ENCODE results near the gene HNRNPH2. TPM values are rescaled to one million over a fixed set of nuclear protein-coding genes. Genes with fewer than 3 reads are reported as not detected.

Gene HNRNPH2
- total RNA-seq, 3 donors from 2014 or later: 43.6 to 65.0 (median 60.7) TPM

DNA sequence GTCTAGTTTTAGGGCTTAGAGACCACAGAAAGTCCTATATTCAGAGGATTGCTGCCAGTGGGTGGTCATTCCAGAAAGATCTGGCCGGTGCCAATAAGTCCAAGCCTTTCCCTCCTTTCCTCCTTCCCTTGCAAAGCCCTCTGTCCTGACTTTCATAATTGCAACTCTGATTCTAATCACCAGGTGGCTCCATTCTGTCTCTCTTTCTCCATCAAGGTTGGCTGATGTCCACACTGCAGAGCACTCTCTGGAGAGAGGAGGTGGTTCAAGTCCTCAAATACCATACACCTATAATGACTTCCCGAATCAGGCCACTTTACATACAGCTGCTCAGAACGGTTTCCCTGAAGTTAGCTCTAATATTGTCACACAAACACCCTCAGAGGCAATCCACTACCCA lies 54.9 kb downstream of the HNRNPH2 start:
- TF ChIP-seq, protein P1, sequence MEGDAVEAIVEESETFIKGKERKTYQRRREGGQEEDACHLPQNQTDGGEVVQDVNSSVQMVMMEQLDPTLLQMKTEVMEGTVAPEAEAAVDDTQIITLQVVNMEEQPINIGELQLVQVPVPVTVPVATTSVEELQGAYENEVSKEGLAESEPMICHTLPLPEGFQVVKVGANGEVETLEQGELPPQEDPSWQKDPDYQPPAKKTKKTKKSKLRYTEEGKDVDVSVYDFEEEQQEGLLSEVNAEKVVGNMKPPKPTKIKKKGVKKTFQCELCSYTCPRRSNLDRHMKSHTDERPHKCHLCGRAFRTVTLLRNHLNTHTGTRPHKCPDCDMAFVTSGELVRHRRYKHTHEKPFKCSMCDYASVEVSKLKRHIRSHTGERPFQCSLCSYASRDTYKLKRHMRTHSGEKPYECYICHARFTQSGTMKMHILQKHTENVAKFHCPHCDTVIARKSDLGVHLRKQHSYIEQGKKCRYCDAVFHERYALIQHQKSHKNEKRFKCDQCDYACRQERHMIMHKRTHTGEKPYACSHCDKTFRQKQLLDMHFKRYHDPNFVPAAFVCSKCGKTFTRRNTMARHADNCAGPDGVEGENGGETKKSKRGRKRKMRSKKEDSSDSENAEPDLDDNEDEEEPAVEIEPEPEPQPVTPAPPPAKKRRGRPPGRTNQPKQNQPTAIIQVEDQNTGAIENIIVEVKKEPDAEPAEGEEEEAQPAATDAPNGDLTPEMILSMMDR (IDR thresholded peaks at IDR 0.05): no peak
- H3K9me3 ChIP-seq: no peaks in the 10 kb centered on the region
- intact Hi-C loops (cut with DNase I, micrococcal nuclease): no loop called here
- ATAC-seq (peak; percentile 58), DNase-seq (peak in 1 of 3 donors; percentile 7)
- no peaks in the 10 kb centered on the region for H3K4me1 ChIP-seq (ENCODE audit: low read depth)
- H3K4me3 ChIP-seq: no peak overlapping the region
- H3K36me3 ChIP-seq (ENCODE audit: low read depth): no peaks in the 10 kb centered on the region

Other genes starting within 250 kb of the HNRNPH2 start
- 1 to 10 TPM in 1 of 3 donors, under 1 TPM in 2; 0.23 to 6.0 (median 0.70) TPM for gene DRP2, start 188.4 kb upstream of the HNRNPH2 start, total RNA-seq
- gene TAF7L, start 116.9 kb upstream of the HNRNPH2 start, total RNA-seq: under 1 TPM in 2 of 3 donors, not detected in 1; 0.29 to 0.41 TPM
- 10 to 100 TPM; 13.6 to 17.7 (median 13.9) TPM for gene TIMM8A, start 59.5 kb upstream of the HNRNPH2 start, total RNA-seq
- 1 to 10 TPM; 1.8 to 5.6 (median 5.0) TPM for gene BTK, start 22.0 kb upstream of the HNRNPH2 start, total RNA-seq
- 100 to 1,000 TPM; 125 to 181 (median 167) TPM for gene RPL36A, start 17.2 kb upstream of the HNRNPH2 start, total RNA-seq
- gene GLA, start 297 bp upstream of the HNRNPH2 start, total RNA-seq: 10 to 100 TPM; 17.7 to 26.9 (median 21.1) TPM
- gene ARMCX4, start 77.2 kb downstream of the HNRNPH2 start, total RNA-seq: 10 to 100 TPM in 2 of 3 donors, 1 to 10 TPM in 1; 7.9 to 22.0 (median 15.7) TPM
- gene ARMCX1, start 142.3 kb downstream of the HNRNPH2 start, total RNA-seq: 10 to 100 TPM in 1 of 3 donors, 1 to 10 TPM in 2; 4.6 to 44.0 (median 5.7) TPM
- 10 to 100 TPM; 16.2 to 23.2 (median 16.8) TPM for gene ARMCX6, start 209.8 kb downstream of the HNRNPH2 start, total RNA-seq
- 10 to 100 TPM; 21.5 to 53.2 (median 28.9) TPM for gene ARMCX3, start 214.9 kb downstream of the HNRNPH2 start, total RNA-seq